Measurements from ENCODE around the gene AP1B1.
"Not testable (repeated sequence)": the region's sequence is repeated elsewhere in the genome, so short reads cannot be mapped to it uniquely, and the experiment has no call there.

- not testable (repeated sequence) for TF ChIP-seq CTCF, POLR2A (IDR thresholded peaks at IDR 0.05)
Measured at GRCh38 chr22:29376705-29377104, 11.7 kb downstream of the AP1B1 start.
